ENCODE data around the gene SLC17A1.

Gene SLC17A1

GRCh38 chr6:25774120-25774715, 57.6 kb downstream of the SLC17A1 start:
- no peak overlapping the region for H3K27ac ChIP-seq (ENCODE audit: low read depth, low read length)

GRCh38 chr6:25769983-25770382, 61.9 kb downstream of the SLC17A1 start:
- Histone ChIP-seq H3K27me3 (ENCODE audit: control insufficient read depth, insufficient read depth, low read length) (no peaks in the 10 kb centered on the region), H3K27ac (ENCODE audit: low read depth, low read length) (no peak overlapping the region), H3K4me3 (ENCODE audit: low read length) (no peak overlapping the region), H3K36me3 (ENCODE audit: control insufficient read depth, insufficient read depth, low read length) (no peaks in the 10 kb centered on the region), H3K4me1 (ENCODE audit: control insufficient read depth, insufficient read depth, low read length) (no peaks in the 10 kb centered on the region), H3K9ac (ENCODE audit: low read length) (no peak overlapping the region)

More at GRCh38 chr6:25774120-25774715, 57.6 kb downstream of the SLC17A1 start:
- no peak overlapping the region for H3K9ac ChIP-seq (ENCODE audit: low read length)
- H3K4me1 ChIP-seq (ENCODE audit: control insufficient read depth, insufficient read depth, low read length), result no peaks in the 10 kb centered on the region
- no peaks in the 10 kb centered on the region for H3K27me3 ChIP-seq (ENCODE audit: control insufficient read depth, insufficient read depth, low read length)
- no peak overlapping the region for H3K4me3 ChIP-seq (ENCODE audit: low read length)
- no peaks in the 10 kb centered on the region for H3K36me3 ChIP-seq (ENCODE audit: control insufficient read depth, insufficient read depth, low read length)

- Histone ChIP-seq H3K27me3 (ENCODE audit: control insufficient read depth, insufficient read depth, low read length) (no peaks in the 10 kb centered on the region), H3K4me1 (ENCODE audit: control insufficient read depth, insufficient read depth, low read length) (no peaks in the 10 kb centered on the region), H3K36me3 (ENCODE audit: control insufficient read depth, insufficient read depth, low read length) (no peaks in the 10 kb centered on the region), H3K9ac (ENCODE audit: low read length) (no peak overlapping the region), H3K4me3 (ENCODE audit: low read length) (no peak overlapping the region), H3K27ac (ENCODE audit: low read depth, low read length) (no peak overlapping the region)
These were observed 63.3 kb downstream of the SLC17A1 start for GRCh38 chr6:25768566-25768965.

- H3K9ac ChIP-seq (ENCODE audit: low read length), result no peak overlapping the region
- H3K4me3 ChIP-seq (ENCODE audit: low read length), result no peak overlapping the region
- H3K27me3 ChIP-seq (ENCODE audit: control insufficient read depth, insufficient read depth, low read length), result no peaks in the 10 kb centered on the region
- no peaks in the 10 kb centered on the region for H3K36me3 ChIP-seq (ENCODE audit: control insufficient read depth, insufficient read depth, low read length)
- H3K4me1 ChIP-seq (ENCODE audit: control insufficient read depth, insufficient read depth, low read length), result no peaks in the 10 kb centered on the region
- H3K27ac ChIP-seq (ENCODE audit: low read depth, low read length), result no peak overlapping the region
These were observed 67.2 kb downstream of the SLC17A1 start for GRCh38 chr6:25764611-25765010.

- H3K4me1 ChIP-seq (ENCODE audit: control insufficient read depth, insufficient read depth, low read length), result no peaks in the 10 kb centered on the region
- no peak overlapping the region for H3K9ac ChIP-seq (ENCODE audit: low read length)
- H3K27ac ChIP-seq (ENCODE audit: low read depth, low read length), result no peak overlapping the region
- H3K27me3 ChIP-seq (ENCODE audit: control insufficient read depth, insufficient read depth, low read length), result no peaks in the 10 kb centered on the region
- no peak overlapping the region for H3K4me3 ChIP-seq (ENCODE audit: low read length)
- no peaks in the 10 kb centered on the region for H3K36me3 ChIP-seq (ENCODE audit: control insufficient read depth, insufficient read depth, low read length)
These were observed 73.8 kb downstream of the SLC17A1 start for GRCh38 chr6:25757936-25758642.

- no peaks in the 10 kb centered on the region for H3K4me1 ChIP-seq (ENCODE audit: control insufficient read depth, insufficient read depth, low read length)
- H3K9ac ChIP-seq (ENCODE audit: low read length), result no peak overlapping the region
- no peaks in the 10 kb centered on the region for H3K36me3 ChIP-seq (ENCODE audit: control insufficient read depth, insufficient read depth, low read length)
- H3K27me3 ChIP-seq (ENCODE audit: control insufficient read depth, insufficient read depth, low read length), result no peaks in the 10 kb centered on the region
- no peak overlapping the region for H3K27ac ChIP-seq (ENCODE audit: low read depth, low read length)
- H3K4me3 ChIP-seq (ENCODE audit: low read length), result no peak overlapping the region
These were observed 75.2 kb downstream of the SLC17A1 start for GRCh38 chr6:25756382-25757363.

GRCh38 chr6:25755483-25755882, 76.4 kb downstream of the SLC17A1 start:
- no peaks in the 10 kb centered on the region for H3K4me1 ChIP-seq (ENCODE audit: control insufficient read depth, insufficient read depth, low read length)
- no peaks in the 10 kb centered on the region for H3K27me3 ChIP-seq (ENCODE audit: control insufficient read depth, insufficient read depth, low read length)
- no peak overlapping the region for H3K27ac ChIP-seq (ENCODE audit: low read depth, low read length)
- H3K4me3 ChIP-seq (ENCODE audit: low read length), result peak overlapping the region; percentile 53
- H3K36me3 ChIP-seq (ENCODE audit: control insufficient read depth, insufficient read depth, low read length), result no peaks in the 10 kb centered on the region
- no peak overlapping the region for H3K9ac ChIP-seq (ENCODE audit: low read length)

- Histone ChIP-seq H3K27me3 (ENCODE audit: control insufficient read depth, insufficient read depth, low read length) (no peaks in the 10 kb centered on the region), H3K9ac (ENCODE audit: low read length) (no peak within 1 kb of the TSS), H3K36me3 (ENCODE audit: control insufficient read depth, insufficient read depth, low read length) (no peaks in the 10 kb centered on the region), H3K4me3 (ENCODE audit: low read length) (peak within 1 kb of the TSS; percentile 53), H3K4me1 (ENCODE audit: control insufficient read depth, insufficient read depth, low read length) (no peaks in the 10 kb centered on the region), H3K27ac (ENCODE audit: low read depth, low read length) (no peak within 1 kb of the TSS)
These were observed 77.3 kb downstream of the SLC17A1 start, which contains the start of gene SLC17A4 for GRCh38 chr6:25754535-25754934. SLC17A4 (plus strand) TSS chr6:25754742; CDS start chr6:25761963, 7,221 bp downstream.

- Histone ChIP-seq H3K27ac (ENCODE audit: low read depth, low read length) (no peak overlapping the region), H3K36me3 (ENCODE audit: control insufficient read depth, insufficient read depth, low read length) (no peaks in the 10 kb centered on the region), H3K4me1 (ENCODE audit: control insufficient read depth, insufficient read depth, low read length) (no peaks in the 10 kb centered on the region), H3K4me3 (ENCODE audit: low read length) (no peak overlapping the region), H3K9ac (ENCODE audit: low read length) (no peak overlapping the region), H3K27me3 (ENCODE audit: control insufficient read depth, insufficient read depth, low read length) (no peaks in the 10 kb centered on the region)
These were observed 78.8 kb downstream of the SLC17A1 start for GRCh38 chr6:25753079-25753478.

- Histone ChIP-seq H3K36me3 (ENCODE audit: control insufficient read depth, insufficient read depth, low read length) (no peaks in the 10 kb centered on the region), H3K27ac (ENCODE audit: low read depth, low read length) (no peak overlapping the region), H3K27me3 (ENCODE audit: control insufficient read depth, insufficient read depth, low read length) (no peaks in the 10 kb centered on the region), H3K4me3 (ENCODE audit: low read length) (no peak overlapping the region), H3K4me1 (ENCODE audit: control insufficient read depth, insufficient read depth, low read length) (no peaks in the 10 kb centered on the region), H3K9ac (ENCODE audit: low read length) (no peak overlapping the region)
These were observed 80.9 kb downstream of the SLC17A1 start for GRCh38 chr6:25750906-25751305.

GRCh38 chr6:25749837-25750236, 82.0 kb downstream of the SLC17A1 start:
- Histone ChIP-seq H3K36me3 (ENCODE audit: control insufficient read depth, insufficient read depth, low read length) (no peaks in the 10 kb centered on the region), H3K4me3 (ENCODE audit: low read length) (no peak overlapping the region), H3K27ac (ENCODE audit: low read depth, low read length) (no peak overlapping the region), H3K27me3 (ENCODE audit: control insufficient read depth, insufficient read depth, low read length) (no peaks in the 10 kb centered on the region), H3K9ac (ENCODE audit: low read length) (no peak overlapping the region), H3K4me1 (ENCODE audit: control insufficient read depth, insufficient read depth, low read length) (no peaks in the 10 kb centered on the region)
